Tongue (tissue), 2 donors: Measurements from ENCODE around the gene CFAP410. TPM values are rescaled to one million over a fixed set of nuclear protein-coding genes. Genes with fewer than 3 reads are reported as not detected.

Experiments
- DNase-seq: peaks from one replicate; pipeline ENCODE4 v3.0.0-alpha.2; 2015
- total RNA-seq: library from RNA; depleted of rRNA; stranded (reverse); fragments of >200 nt; gene quantifications from one replicate; pipeline ENCODE4 v1.2.3, GENCODE V29; 2014

The CFAP410 gene
- 19.6 TPM for total RNA-seq

GRCh38 chr21:44338971-44339910, at the start of gene CFAP410:
Gene CFAP410, minus strand, starts transcription at chr21:44339390. Its CDS starts 196 bp downstream, at chr21:44339194.
- peak; percentile 97 for DNase-seq

GRCh38 chr21:44384968-44385367, 45.8 kb upstream of the CFAP410 start:
- DNase-seq: no peak

GRCh38 chr21:44383216-44383615, 44.0 kb upstream of the CFAP410 start:
- no peak for DNase-seq

GRCh38 chr21:44382536-44382935, 43.3 kb upstream of the CFAP410 start:
- no peak for DNase-seq

- no peak for DNase-seq
These were observed 42.7 kb upstream of the CFAP410 start for GRCh38 chr21:44381874-44382273.

GRCh38 chr21:44380876-44381275, 41.7 kb upstream of the CFAP410 start:
- DNase-seq: no peak

- DNase-seq: no peak
These were observed 41.0 kb upstream of the CFAP410 start for GRCh38 chr21:44379991-44380865.

- no peak for DNase-seq
These were observed 40.3 kb upstream of the CFAP410 start for GRCh38 chr21:44379515-44379848.

- no peak for DNase-seq
These were observed 39.7 kb upstream of the CFAP410 start for GRCh38 chr21:44378646-44379514.

- no peak for DNase-seq
These were observed 38.9 kb upstream of the CFAP410 start for GRCh38 chr21:44377922-44378645.

GRCh38 chr21:44377201-44377921, 38.2 kb upstream of the CFAP410 start:
- DNase-seq: peak; percentile 18

- DNase-seq: no peak
These were observed 37.4 kb upstream of the CFAP410 start for GRCh38 chr21:44376606-44377005.

- DNase-seq: no peak
These were observed 36.6 kb upstream of the CFAP410 start for GRCh38 chr21:44375761-44376241.

- no peak for DNase-seq
These were observed 36.1 kb upstream of the CFAP410 start for GRCh38 chr21:44375281-44375651.

- DNase-seq: no peak
These were observed 35.6 kb upstream of the CFAP410 start for GRCh38 chr21:44374601-44375280.

- no peak for DNase-seq
These were observed 33.4 kb upstream of the CFAP410 start for GRCh38 chr21:44372616-44373015.

- DNase-seq: no peak
These were observed 32.4 kb upstream of the CFAP410 start for GRCh38 chr21:44371596-44371995.

GRCh38 chr21:44370786-44371410, 31.7 kb upstream of the CFAP410 start:
- no peak for DNase-seq

GRCh38 chr21:44370027-44370735, 31.0 kb upstream of the CFAP410 start:
- DNase-seq: no peak
